ENCODE measurements around the gene GPR34.

The GPR34 gene

GRCh38 chrX:41737065-41737464 lies 48.3 kb downstream of the GPR34 start:
- no peak for DNase-seq (ENCODE audit: low spot score)

DNA sequence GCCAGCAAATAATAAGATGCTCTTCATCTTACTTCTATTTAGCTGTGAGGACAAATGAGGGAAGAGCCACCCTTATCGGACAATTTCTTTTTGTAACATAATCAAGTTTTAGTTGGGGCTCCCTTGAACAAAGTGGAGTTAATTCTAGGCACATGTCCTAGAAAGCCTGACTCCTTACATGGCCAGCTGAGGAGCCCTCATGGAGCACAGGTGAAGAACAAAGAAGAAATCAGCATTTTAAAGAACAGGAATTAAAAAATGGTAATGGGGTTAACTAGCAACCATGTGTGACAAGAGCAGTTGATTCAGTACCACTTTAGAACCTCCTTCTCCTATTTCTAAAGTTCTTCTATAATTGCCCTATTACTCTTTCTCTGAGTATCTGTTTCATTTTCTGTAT lies 51.1 kb downstream of the GPR34 start:
- DNase-seq (ENCODE audit: low spot score), result no peak
